Esophagus muscularis mucosa (tissue), 4 donors: ENCODE measurements around the gene NAGK. TPM values are rescaled to one million over a fixed set of nuclear protein-coding genes. Genes with fewer than 3 reads are reported as not detected.
A peak's percentile ranks its signal among the peaks of the same experiment; 100 is the strongest.

Experiments used
- DNase-seq: peaks from one replicate; pipeline ENCODE4 v3.0.0-alpha.2; 2017; ENCODE audit errors: extremely low spot score
- H3K27ac ChIP-seq, 4 donors: fragments of 200-600 bp; sonication (generic); replicated peaks in 1 of 4; 1 replicate in 3 of 4; 2 replicates in 1 of 4; pipeline ENCODE4 v1.5.1; 2016 to 2019; ENCODE audit warnings: mild to moderate bottlenecking in 1 of 4
- H3K27me3 ChIP-seq, 4 donors: fragments of 200-600 bp; sonication (generic); one replicate each; pipeline versions ENCODE4 v1.5.1 to v1.6.0; 2016 to 2019
- H3K36me3 ChIP-seq, 4 donors: fragments of 200-600 bp; sonication (generic); one replicate each; pipeline ENCODE4 v1.5.1; 2016 to 2019
- H3K4me1 ChIP-seq, 4 donors: fragments of 200-600 bp; sonication (generic); one replicate each; pipeline ENCODE4 v1.5.1; 2016 to 2019
- H3K4me3 ChIP-seq, 4 donors: fragments of 200-600 bp; sonication (generic); 1 replicate in 2 of 4; 2 replicates in 2 of 4; pipeline ENCODE4 v1.5.1; 2016 to 2019; ENCODE audit warnings: mild to moderate bottlenecking in 4 of 4, moderate library complexity in 1 of 4
- H3K9me3 ChIP-seq, 4 donors: fragments of 200-600 bp; sonication (generic); 1 replicate in 3 of 4; 2 replicates in 1 of 4; pipeline ENCODE4 v1.5.1; 2016 to 2019
- EP300 ChIP-seq: sonication (generic); formaldehyde crosslinking; IDR thresholded peaks from one replicate; pipeline ENCODE4 v1.6.1; 2017; ENCODE audit warnings: antibody characterized with exemption
- POLR2A ChIP-seq: fragments of 450-650 bp; IDR thresholded peaks from one replicate; pipeline ENCODE4 v1.6.1; 2017; ENCODE audit warnings: antibody characterized with exemption, moderate library complexity, mild to moderate bottlenecking, low read depth
- POLR2AphosphoS5 ChIP-seq, 2 donors: sonication (generic); formaldehyde crosslinking; IDR thresholded peaks; one replicate each; pipeline ENCODE4 v1.6.1; 2017; ENCODE audit warnings: antibody characterized with exemption in 2 of 2
- WGBS: methylation state at CpG from one replicate; pipeline ENCODE4 v1.1.5; 2018; 5-methylcytosine and 5-hydroxymethylcytosine counted together
- intact Hi-C: fragments of 100-400 bp; cut with DNase I; formaldehyde crosslinking; loops from one replicate; pipeline ENCODE4 v1.15.1; 2023
- total RNA-seq, 4 donors: library from RNA; depleted of rRNA; stranded (reverse); fragments of >200 nt; gene quantifications; one replicate each; pipeline versions ENCODE4 v1.1.0 to v1.2.1, GENCODE V29; 2016
- TF ChIP-seq, protein P1 (sequence below), 3 experiments: fragments of 200-600 bp in 2 of 3; fragments of 450-650 bp in 1 of 3; sonication (generic) in 2 of 3; IDR thresholded peaks; one replicate each; pipeline ENCODE4 v1.5.1; 2017 to 2019; ENCODE audit warnings: antibody characterized with exemption in 3 of 3, mild to moderate bottlenecking in 2 of 3, moderate library complexity in 1 of 3

The NAGK gene
- total RNA-seq, 4 donors from 2014 or later, result 49.0 to 81.4 (median 65.2) TPM

DNA sequence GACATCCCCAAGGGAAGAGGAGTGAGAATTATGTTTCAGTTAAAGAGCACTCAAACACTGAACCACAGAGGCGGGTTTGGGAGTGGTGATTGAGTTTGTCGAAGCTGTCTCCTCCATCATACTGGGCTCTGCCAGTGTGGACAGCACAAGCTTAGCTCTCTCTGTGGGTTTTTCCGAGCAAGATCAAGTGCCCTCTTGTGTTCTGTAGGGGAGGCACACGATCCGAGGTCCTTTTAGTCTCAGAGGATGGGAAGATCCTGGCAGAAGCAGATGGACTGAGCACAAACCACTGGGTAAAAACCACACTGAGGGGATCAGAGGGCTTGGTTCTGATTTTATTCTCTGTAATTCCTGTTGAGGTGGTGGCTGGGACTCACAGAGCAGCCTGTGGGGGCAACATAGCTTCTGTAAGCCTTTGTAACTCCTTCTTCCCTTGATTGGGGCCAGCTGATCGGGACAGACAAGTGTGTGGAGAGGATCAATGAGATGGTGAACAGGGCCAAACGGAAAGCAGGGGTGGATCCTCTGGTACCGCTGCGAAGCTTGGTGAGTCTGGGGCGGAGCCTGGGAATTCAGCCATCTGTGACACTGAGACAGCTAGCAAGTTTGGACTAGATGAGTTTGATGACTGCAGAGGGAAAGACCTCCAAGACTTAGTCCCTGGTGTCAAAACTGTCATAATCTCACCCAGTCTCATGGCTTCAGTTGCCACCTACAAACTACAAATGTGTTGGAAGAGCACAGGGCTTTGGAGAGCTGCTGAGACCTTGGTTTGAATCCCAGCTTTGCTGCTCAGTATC, 2.0 kb downstream of the NAGK start:
- no peaks in the 10 kb centered on the region for H3K9me3 ChIP-seq
- H3K4me3 ChIP-seq, result peak overlapping the region in 1 of 4 donors; percentile 5
- no peaks in the 10 kb centered on the region for H3K27me3 ChIP-seq
- peaks cover 32 to 46% (median 40%) of the 10 kb centered on the region in 4 donors for H3K4me1 ChIP-seq
- no peak overlapping the region for H3K27ac ChIP-seq
- no peak for DNase-seq
- intact Hi-C loops, result loop anchor here (5.0 kb wide), 1 partner anchor 62 kb away; the partner anchor contains the start of genes MCEE and MPHOSPH10
- no peak for TF ChIP-seq POLR2A
- TF ChIP-seq, protein P1, sequence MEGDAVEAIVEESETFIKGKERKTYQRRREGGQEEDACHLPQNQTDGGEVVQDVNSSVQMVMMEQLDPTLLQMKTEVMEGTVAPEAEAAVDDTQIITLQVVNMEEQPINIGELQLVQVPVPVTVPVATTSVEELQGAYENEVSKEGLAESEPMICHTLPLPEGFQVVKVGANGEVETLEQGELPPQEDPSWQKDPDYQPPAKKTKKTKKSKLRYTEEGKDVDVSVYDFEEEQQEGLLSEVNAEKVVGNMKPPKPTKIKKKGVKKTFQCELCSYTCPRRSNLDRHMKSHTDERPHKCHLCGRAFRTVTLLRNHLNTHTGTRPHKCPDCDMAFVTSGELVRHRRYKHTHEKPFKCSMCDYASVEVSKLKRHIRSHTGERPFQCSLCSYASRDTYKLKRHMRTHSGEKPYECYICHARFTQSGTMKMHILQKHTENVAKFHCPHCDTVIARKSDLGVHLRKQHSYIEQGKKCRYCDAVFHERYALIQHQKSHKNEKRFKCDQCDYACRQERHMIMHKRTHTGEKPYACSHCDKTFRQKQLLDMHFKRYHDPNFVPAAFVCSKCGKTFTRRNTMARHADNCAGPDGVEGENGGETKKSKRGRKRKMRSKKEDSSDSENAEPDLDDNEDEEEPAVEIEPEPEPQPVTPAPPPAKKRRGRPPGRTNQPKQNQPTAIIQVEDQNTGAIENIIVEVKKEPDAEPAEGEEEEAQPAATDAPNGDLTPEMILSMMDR (IDR thresholded peaks at IDR 0.05), result peak in 1 of 3 experiments; percentile 14
- 67% methylated on average over 8 of the region's 10 CpGs for WGBS
- H3K36me3 ChIP-seq, result peaks cover 19 to 33% (median 27%) of the 10 kb centered on the region in 4 donors

DNA sequence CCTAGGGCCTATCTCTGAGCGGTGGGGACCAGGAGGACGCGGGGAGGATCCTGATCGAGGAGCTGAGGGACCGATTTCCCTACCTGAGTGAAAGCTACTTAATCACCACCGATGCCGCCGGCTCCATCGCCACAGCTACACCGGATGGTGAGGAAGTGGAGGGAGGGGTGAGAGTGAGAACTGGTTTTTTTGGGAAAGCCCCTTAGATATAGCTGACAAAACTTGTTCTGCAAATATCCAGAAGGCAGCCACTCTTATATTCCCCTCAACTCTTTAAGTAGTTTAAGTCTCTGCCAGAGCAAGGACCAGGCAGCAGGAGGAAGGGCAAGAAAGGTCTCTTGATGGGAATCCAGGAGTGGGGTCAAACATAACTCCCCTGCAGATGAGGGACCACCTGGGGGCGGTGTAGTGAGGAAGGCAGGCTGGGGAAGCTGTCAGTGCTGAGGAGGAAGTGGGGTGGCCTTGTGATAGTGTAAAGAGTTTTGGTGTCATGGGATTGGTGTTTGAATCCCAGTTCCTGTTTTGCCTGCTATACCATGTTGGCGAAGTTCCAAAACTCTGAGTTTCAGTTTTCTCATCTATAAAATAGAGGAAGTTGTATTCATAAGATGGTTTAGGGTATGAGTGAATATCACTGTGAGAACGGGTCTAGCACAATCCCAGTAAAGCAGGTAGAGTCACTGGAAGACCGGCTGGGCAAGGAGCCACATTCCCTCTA, 3.4 kb downstream of the NAGK start:
- 62% methylated on average over 14 of the region's 14 CpGs for WGBS
- TF ChIP-seq EP300, result no peak
- peaks cover 32 to 46% (median 40%) of the 10 kb centered on the region in 4 donors for H3K4me1 ChIP-seq
- intact Hi-C loops, result loop anchor here (5.0 kb wide), 1 partner anchor 60 kb away; the partner anchor contains the start of genes MCEE and MPHOSPH10
- DNase-seq, result no peak
- no peak overlapping the region for H3K4me3 ChIP-seq
- H3K27ac ChIP-seq, result peak overlapping the region in 1 of 4 donors; percentile 31
- H3K36me3 ChIP-seq, result peaks cover 28 to 46% (median 40%) of the 10 kb centered on the region in 4 donors
- H3K27me3 ChIP-seq, result no peaks in the 10 kb centered on the region
- no peaks in the 10 kb centered on the region for H3K9me3 ChIP-seq

DNA sequence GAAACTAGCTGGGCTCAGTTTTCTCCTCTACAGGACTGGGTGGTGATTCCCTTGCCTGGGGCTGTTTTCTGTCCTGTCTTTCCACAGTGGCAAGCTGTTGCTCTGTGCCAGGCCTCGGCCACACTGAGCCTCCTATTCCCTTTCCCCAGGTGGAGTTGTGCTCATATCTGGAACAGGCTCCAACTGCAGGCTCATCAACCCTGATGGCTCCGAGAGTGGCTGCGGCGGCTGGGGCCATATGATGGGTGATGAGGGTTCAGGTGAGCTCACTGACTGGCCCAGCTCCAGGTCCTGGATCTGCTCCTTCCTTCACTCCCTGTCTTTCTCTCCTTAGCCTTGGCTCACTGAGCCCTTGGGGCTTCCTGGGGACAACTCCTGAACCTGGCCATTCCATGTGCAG, 4.0 kb downstream of the NAGK start:
- WGBS, result 94% methylated on average over 3 of the region's 4 CpGs
- no peak for DNase-seq
- intact Hi-C loops, result loop anchor here (5.0 kb wide), 1 partner anchor 60 kb away; the partner anchor contains the start of genes MCEE and MPHOSPH10
- Histone ChIP-seq H3K27ac (no peak overlapping the region), H3K4me3 (no peak overlapping the region), H3K36me3 (peaks cover 35 to 53% (median 46%) of the 10 kb centered on the region in 4 donors), H3K27me3 (no peaks in the 10 kb centered on the region), H3K9me3 (no peaks in the 10 kb centered on the region), H3K4me1 (peaks cover 26 to 43% (median 35%) of the 10 kb centered on the region in 4 donors)
- no peak for TF ChIP-seq POLR2AphosphoS5 (IDR thresholded peaks at IDR 0.05)
- TF ChIP-seq POLR2A, result no peak
- TF ChIP-seq, protein P1 (IDR thresholded peaks at IDR 0.05), result no peak
- no peak for TF ChIP-seq EP300

DNA sequence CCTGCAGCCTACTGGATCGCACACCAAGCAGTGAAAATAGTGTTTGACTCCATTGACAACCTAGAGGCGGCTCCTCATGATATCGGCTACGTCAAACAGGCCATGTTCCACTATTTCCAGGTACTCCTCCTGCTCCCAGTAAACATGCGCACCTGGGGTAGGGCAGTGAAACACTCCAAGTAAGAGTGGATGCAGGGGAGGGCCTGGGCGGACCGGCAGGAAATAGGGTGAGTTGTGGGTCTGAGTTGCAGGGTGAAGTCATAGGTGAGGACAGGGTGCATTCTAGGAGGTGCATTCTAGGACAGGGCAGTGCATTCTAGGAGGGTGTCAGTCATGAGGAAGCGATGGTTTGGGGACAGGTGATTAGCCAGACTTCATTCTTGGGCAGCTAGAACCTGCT, 5.0 kb downstream of the NAGK start:
- Histone ChIP-seq H3K27me3 (no peaks in the 10 kb centered on the region), H3K4me1 (peaks cover 24 to 40% (median 32%) of the 10 kb centered on the region in 4 donors), H3K9me3 (no peaks in the 10 kb centered on the region), H3K36me3 (peaks cover 44 to 63% (median 56%) of the 10 kb centered on the region in 4 donors), H3K4me3 (no peak overlapping the region), H3K27ac (no peak overlapping the region)
- WGBS, result 96% methylated on average over 8 of the region's 8 CpGs
- intact Hi-C loops, result loop anchor here (5.0 kb wide), 1 partner anchor 59 kb away; the partner anchor contains the start of genes MCEE and MPHOSPH10
- TF ChIP-seq, protein P1 (IDR thresholded peaks at IDR 0.05), result no peak
- TF ChIP-seq POLR2AphosphoS5 (IDR thresholded peaks at IDR 0.05) (no peak), EP300 (no peak), POLR2A (no peak)
- DNase-seq, result no peak
